Chondrocyte (in vitro differentiated cells): Measurements from ENCODE around the gene SLC15A2. TPM values are rescaled to one million over a fixed set of nuclear protein-coding genes. Genes with fewer than 3 reads are reported as not detected.

Source experiments
- DNase-seq: peaks from one replicate; pipeline ENCODE4 v3.0.0; 2021; ENCODE audit warnings: mixed read lengths, low spot score
- H3K27ac Mint-ChIP-seq: one replicate; pipeline ENCODE4 v1.8.0; 2021; ENCODE audit warnings: mild to moderate bottlenecking, moderate library complexity, mixed read lengths; ENCODE audit not compliant: unreplicated experiment
- H3K27me3 Mint-ChIP-seq: 2 replicates; pipeline ENCODE4 v1.8.0; 2021; ENCODE audit warnings: low read depth, mixed read lengths
- H3K36me3 Mint-ChIP-seq: 2 replicates; pipeline ENCODE4 v1.8.0; 2021; ENCODE audit warnings: low read depth, mixed read lengths
- H3K4me1 Mint-ChIP-seq: 2 replicates; pipeline ENCODE4 v1.8.0; 2021; ENCODE audit warnings: low read depth, mild to moderate bottlenecking, mixed read lengths
- H3K4me3 Mint-ChIP-seq: one replicate; pipeline ENCODE4 v1.8.0; 2021; ENCODE audit warnings: mild to moderate bottlenecking, moderate library complexity, mixed read lengths; ENCODE audit not compliant: unreplicated experiment
- H3K9me3 Mint-ChIP-seq: 2 replicates; pipeline ENCODE4 v1.8.0; 2021; ENCODE audit warnings: low read depth, mixed read lengths
- total RNA-seq: library from RNA; stranded (reverse); gene quantifications from 3 replicates; pipeline ENCODE4 v1.2.1, GENCODE V29; 2021
- TF ChIP-seq, protein P1 (sequence below): fragments of 200-600 bp; sonication (generic); IDR thresholded peaks from 2 replicates; pipeline ENCODE4 v1.5.0; 2021; ENCODE audit warnings: antibody characterized with exemption, mild to moderate bottlenecking, moderate library complexity

Gene SLC15A2
- total RNA-seq, 1 donor from 2014 or later: 1.4 TPM

DNA sequence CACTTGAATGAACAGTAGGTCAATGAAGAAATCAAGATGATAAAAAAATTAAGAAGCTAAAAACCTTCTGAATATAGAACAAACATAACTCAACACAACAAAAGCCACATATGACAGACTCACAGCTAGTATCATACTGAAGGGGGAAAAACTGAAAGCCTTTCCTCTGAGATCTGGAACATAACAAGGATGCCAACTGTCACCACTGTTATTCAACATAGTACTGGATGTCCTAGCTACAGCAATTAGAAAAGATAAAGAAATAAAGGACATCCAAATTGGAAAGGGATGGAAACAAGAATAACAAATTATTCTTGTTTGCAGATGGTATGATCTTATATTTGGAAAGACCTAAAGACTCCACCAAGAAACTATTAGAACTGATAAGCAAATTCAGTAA, 67.1 kb downstream of the SLC15A2 start:
- TF ChIP-seq, protein P1, sequence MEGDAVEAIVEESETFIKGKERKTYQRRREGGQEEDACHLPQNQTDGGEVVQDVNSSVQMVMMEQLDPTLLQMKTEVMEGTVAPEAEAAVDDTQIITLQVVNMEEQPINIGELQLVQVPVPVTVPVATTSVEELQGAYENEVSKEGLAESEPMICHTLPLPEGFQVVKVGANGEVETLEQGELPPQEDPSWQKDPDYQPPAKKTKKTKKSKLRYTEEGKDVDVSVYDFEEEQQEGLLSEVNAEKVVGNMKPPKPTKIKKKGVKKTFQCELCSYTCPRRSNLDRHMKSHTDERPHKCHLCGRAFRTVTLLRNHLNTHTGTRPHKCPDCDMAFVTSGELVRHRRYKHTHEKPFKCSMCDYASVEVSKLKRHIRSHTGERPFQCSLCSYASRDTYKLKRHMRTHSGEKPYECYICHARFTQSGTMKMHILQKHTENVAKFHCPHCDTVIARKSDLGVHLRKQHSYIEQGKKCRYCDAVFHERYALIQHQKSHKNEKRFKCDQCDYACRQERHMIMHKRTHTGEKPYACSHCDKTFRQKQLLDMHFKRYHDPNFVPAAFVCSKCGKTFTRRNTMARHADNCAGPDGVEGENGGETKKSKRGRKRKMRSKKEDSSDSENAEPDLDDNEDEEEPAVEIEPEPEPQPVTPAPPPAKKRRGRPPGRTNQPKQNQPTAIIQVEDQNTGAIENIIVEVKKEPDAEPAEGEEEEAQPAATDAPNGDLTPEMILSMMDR: no peak
- no peak overlapping the region for H3K27ac Mint-ChIP-seq
- H3K27me3 Mint-ChIP-seq: peaks cover 2% of the 10 kb centered on the region
- peaks cover 1% of the 10 kb centered on the region for H3K36me3 Mint-ChIP-seq
- no peak overlapping the region for H3K4me3 Mint-ChIP-seq
- no peaks in the 10 kb centered on the region for H3K4me1 Mint-ChIP-seq
- peaks cover 15% of the 10 kb centered on the region for H3K9me3 Mint-ChIP-seq
- DNase-seq: no peak

DNA sequence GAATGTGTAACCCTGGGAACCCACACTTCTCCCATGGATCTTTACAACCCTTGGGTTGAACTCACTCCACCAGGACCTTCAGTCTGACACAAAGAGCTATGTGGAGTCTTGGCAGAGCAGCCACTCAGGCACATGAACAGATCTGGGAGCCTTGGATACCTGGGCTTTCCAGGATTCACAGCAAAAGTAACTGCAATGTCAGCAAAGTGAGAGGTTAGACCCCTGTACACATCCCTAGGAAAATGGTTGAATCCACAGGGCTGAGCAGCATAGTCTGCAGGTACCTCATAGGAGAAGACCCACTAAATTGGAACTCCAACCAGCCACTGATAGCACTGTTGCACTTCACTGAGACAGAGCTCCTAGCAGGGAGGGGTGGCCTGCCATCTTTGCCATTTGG, 68.2 kb downstream of the SLC15A2 start:
- Mint-ChIP-seq H3K27ac (no peak overlapping the region), H3K27me3 (peaks cover 8% of the 10 kb centered on the region), H3K9me3 (peaks cover 20% of the 10 kb centered on the region), H3K4me1 (no peaks in the 10 kb centered on the region), H3K4me3 (no peak overlapping the region), H3K36me3 (peaks cover 2% of the 10 kb centered on the region)
- no peak for DNase-seq
- TF ChIP-seq, protein P1: no peak

DNA sequence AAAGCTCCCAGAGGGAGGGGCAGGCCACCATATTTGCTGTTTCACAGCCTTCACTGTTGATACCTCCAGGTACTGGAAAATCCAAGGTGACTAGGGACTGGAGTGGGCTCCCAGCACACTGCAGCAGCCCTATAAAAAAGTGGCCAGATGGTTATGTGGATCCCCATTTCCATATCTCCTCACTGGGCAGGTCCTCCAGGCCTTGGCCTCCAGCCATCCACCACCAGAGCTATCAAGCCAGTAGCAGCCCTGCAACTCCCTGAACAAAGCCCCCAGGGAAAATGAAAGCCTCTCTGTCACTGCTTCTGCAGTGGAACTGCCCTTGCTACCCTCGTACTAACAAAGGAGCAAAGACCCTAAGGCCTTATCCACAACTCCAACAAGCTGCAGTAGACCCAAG, 69.4 kb downstream of the SLC15A2 start:
- DNase-seq: no peak
- TF ChIP-seq, protein P1: no peak
- H3K9me3 Mint-ChIP-seq: peaks cover 20% of the 10 kb centered on the region
- H3K4me3 Mint-ChIP-seq: no peak overlapping the region
- H3K27ac Mint-ChIP-seq: no peak overlapping the region
- peaks cover 2% of the 10 kb centered on the region for H3K36me3 Mint-ChIP-seq
- H3K4me1 Mint-ChIP-seq: no peaks in the 10 kb centered on the region
- H3K27me3 Mint-ChIP-seq: peaks cover 8% of the 10 kb centered on the region

DNA sequence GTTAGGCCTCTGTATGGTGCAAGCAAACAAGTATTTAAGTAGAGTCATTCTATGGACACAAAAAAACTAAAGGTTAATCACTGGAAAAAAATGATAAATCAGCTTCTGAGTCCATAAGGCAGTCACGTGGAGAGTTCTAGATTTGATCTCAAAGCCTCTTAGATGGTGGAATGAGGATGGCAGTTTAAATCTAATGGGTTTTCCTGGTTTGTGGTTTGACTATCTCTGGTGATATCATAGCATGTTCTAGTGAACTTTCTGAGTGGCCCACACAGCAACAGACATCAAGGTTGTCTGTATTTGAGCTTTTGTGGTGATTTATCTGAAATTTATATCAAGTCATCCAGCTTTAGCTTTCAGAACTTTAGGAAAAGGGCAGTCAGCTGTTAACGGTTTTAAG, 75.4 kb downstream of the SLC15A2 start:
- DNase-seq: no peak
- peaks cover 25% of the 10 kb centered on the region for H3K9me3 Mint-ChIP-seq
- TF ChIP-seq, protein P1: no peak
- no peak overlapping the region for H3K27ac Mint-ChIP-seq
- H3K4me1 Mint-ChIP-seq: no peaks in the 10 kb centered on the region
- no peak overlapping the region for H3K4me3 Mint-ChIP-seq
- H3K27me3 Mint-ChIP-seq: peaks cover 9% of the 10 kb centered on the region
- peaks cover 2% of the 10 kb centered on the region for H3K36me3 Mint-ChIP-seq

DNA sequence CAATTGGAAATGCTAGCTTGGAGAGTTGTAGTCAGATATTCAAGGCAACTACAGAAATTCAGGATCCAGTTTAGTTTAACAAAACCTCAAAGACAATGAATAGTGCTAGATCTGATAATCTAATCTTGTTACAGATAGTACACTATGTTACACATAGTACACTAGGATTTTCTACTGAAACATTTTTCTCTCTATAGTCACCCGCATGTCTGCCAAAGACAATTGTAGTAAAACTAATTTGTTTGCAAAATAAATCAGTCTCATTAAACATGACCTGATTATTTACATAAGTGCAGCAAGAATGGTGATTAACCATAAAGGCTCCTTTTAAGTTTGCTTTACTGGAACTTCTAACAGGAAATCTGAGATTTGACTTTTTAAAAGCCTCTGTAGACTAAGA, 75.8 kb downstream of the SLC15A2 start:
- TF ChIP-seq, protein P1: no peak
- Mint-ChIP-seq H3K27ac (no peak overlapping the region), H3K9me3 (peaks cover 26% of the 10 kb centered on the region), H3K36me3 (peaks cover 2% of the 10 kb centered on the region), H3K4me1 (no peaks in the 10 kb centered on the region), H3K4me3 (no peak overlapping the region), H3K27me3 (peaks cover 9% of the 10 kb centered on the region)
- no peak for DNase-seq
